OCI-LY1 (cell line): ENCODE data around the gene LAMC2.

Experiments
- H2AFZ ChIP-seq: fragments of 200-600 bp; sonication (generic), shearing (Covaris generic); 2 replicates; pipeline ENCODE4 v1.6.0; 2014; ENCODE audit warnings: antibody characterized with exemption, mild to moderate bottlenecking, low read length
- H3F3A ChIP-seq: fragments of 200-600 bp; sonication (generic), shearing (Covaris generic); 2 replicates; pipeline ENCODE4 v1.6.0; 2014; ENCODE audit warnings: mild to moderate bottlenecking, antibody characterized with exemption, low read length, moderate library complexity; ENCODE audit not compliant: insufficient read depth
- H3K27ac ChIP-seq: fragments of 200-600 bp; sonication (generic); 2 replicates; pipeline ENCODE4 v1.5.1; 2014; ENCODE audit warnings: low read length, mixed run types, mild to moderate bottlenecking, low read depth; ENCODE audit not compliant: poor library complexity, severe bottlenecking
- H3K27me3 ChIP-seq: fragments of 200-600 bp; sonication (generic); 2 replicates; pipeline ENCODE4 v1.6.0; 2014; ENCODE audit warnings: antibody characterized with exemption, mild to moderate bottlenecking, low read length, moderate library complexity; ENCODE audit not compliant: insufficient read depth
- H3K36me3 ChIP-seq: fragments of 200-600 bp; sonication (generic); 2 replicates; pipeline ENCODE4 v1.6.1; 2014; ENCODE audit warnings: mild to moderate bottlenecking, antibody characterized with exemption, low read length, moderate library complexity, mixed read lengths; ENCODE audit not compliant: insufficient read depth
- H3K4me1 ChIP-seq: fragments of 200-600 bp; sonication (generic); 2 replicates; pipeline ENCODE4 v1.5.1; 2014; ENCODE audit warnings: mild to moderate bottlenecking, low read length, moderate library complexity; ENCODE audit not compliant: insufficient read depth, severe bottlenecking
- H3K4me2 ChIP-seq: fragments of 200-600 bp; sonication (generic), shearing (Covaris generic); 2 replicates; pipeline ENCODE4 v1.6.1; 2014; ENCODE audit warnings: low read length
- H3K4me3 ChIP-seq: fragments of 200-600 bp; sonication (generic); 2 replicates; pipeline ENCODE4 v1.5.1; 2014; ENCODE audit warnings: low read length, low read depth, mild to moderate bottlenecking, mixed read lengths; ENCODE audit not compliant: poor library complexity, severe bottlenecking
- H3K79me2 ChIP-seq: fragments of 200-600 bp; shearing (Covaris generic); 2 replicates; pipeline ENCODE4 v1.6.1; 2016; ENCODE audit warnings: mixed run types, low read length, mixed read lengths; ENCODE audit not compliant: insufficient read depth
- H3K9ac ChIP-seq: fragments of 200-600 bp; sonication (generic), shearing (Covaris generic); 2 replicates; pipeline ENCODE4 v1.6.1; 2014; ENCODE audit warnings: mild to moderate bottlenecking, low read length, mixed read lengths
- H3K9me2 ChIP-seq: fragments of 200-600 bp; sonication (generic), shearing (Covaris generic); 2 replicates; pipeline ENCODE4 v1.6.1; 2014; ENCODE audit warnings: low read depth, mild to moderate bottlenecking, low read length, mixed read lengths
- H3K9me3 ChIP-seq: fragments of 200-600 bp; shearing (Covaris generic); 2 replicates; pipeline ENCODE4 v1.6.1; 2014; ENCODE audit warnings: low read length, mixed read lengths
- H4K20me1 ChIP-seq: fragments of 200-600 bp; sonication (generic), shearing (Covaris generic); 2 replicates; pipeline ENCODE4 v1.6.0; 2016; ENCODE audit warnings: mild to moderate bottlenecking, low read length; ENCODE audit not compliant: insufficient read depth
- CTCF ChIP-seq: fragments of 200-600 bp; sonication (generic), shearing (Covaris generic); IDR thresholded peaks from 2 replicates; pipeline ENCODE4 v1.5.1; 2017; ENCODE audit warnings: mild to moderate bottlenecking, antibody characterized with exemption, low read length, moderate library complexity, mixed read lengths
- EZH2 ChIP-seq: fragments of 200-600 bp; sonication (generic), shearing (Covaris generic); IDR thresholded peaks from 2 replicates; pipeline ENCODE4 v1.8.0; 2017; ENCODE audit warnings: borderline replicate concordance, mixed run types, mild to moderate bottlenecking, antibody characterized with exemption, low read length, moderate library complexity, mixed read lengths

The LAMC2 gene

GRCh38 chr1:183143576-183144315 lies 42.3 kb upstream of the LAMC2 start:
- Histone ChIP-seq H3K9me2 (no peaks in the 10 kb centered on the region), H3K36me3 (peaks cover 48% of the 10 kb centered on the region), H3K4me2 (no peak overlapping the region), H3K9ac (no peak overlapping the region), H3F3A (no peaks in the 10 kb centered on the region), H3K4me1 (peaks cover 11% of the 10 kb centered on the region), H3K79me2 (no peaks in the 10 kb centered on the region), H3K27me3 (no peaks in the 10 kb centered on the region), H3K4me3 (no peak overlapping the region), H3K9me3 (no peaks in the 10 kb centered on the region), H3K27ac (no peak overlapping the region), H2AFZ (no peak overlapping the region), H4K20me1 (no peaks in the 10 kb centered on the region)
- TF ChIP-seq CTCF (no peak), EZH2 (no peak)

GRCh38 chr1:183144752-183145151 lies 41.3 kb upstream of the LAMC2 start:
- no peak overlapping the region for H3K4me3 ChIP-seq
- H3K4me1 ChIP-seq, result peaks cover under 1% of the 10 kb centered on the region
- no peaks in the 10 kb centered on the region for H3K9me2 ChIP-seq
- H4K20me1 ChIP-seq, result no peaks in the 10 kb centered on the region
- TF ChIP-seq CTCF (no peak), EZH2 (no peak)
- H2AFZ ChIP-seq, result no peak overlapping the region
- H3K27me3 ChIP-seq, result no peaks in the 10 kb centered on the region
- H3F3A ChIP-seq, result no peaks in the 10 kb centered on the region
- no peak overlapping the region for H3K27ac ChIP-seq
- no peaks in the 10 kb centered on the region for H3K9me3 ChIP-seq
- no peak overlapping the region for H3K4me2 ChIP-seq
- peaks cover 42% of the 10 kb centered on the region for H3K36me3 ChIP-seq
- H3K79me2 ChIP-seq, result no peaks in the 10 kb centered on the region
- no peak overlapping the region for H3K9ac ChIP-seq

GRCh38 chr1:183147735-183148134 lies 38.3 kb upstream of the LAMC2 start:
- H3K36me3 ChIP-seq, result peaks cover 20% of the 10 kb centered on the region
- no peaks in the 10 kb centered on the region for H4K20me1 ChIP-seq
- no peak overlapping the region for H3K9ac ChIP-seq
- H3K79me2 ChIP-seq, result no peaks in the 10 kb centered on the region
- TF ChIP-seq CTCF, result no peak
- no peak for TF ChIP-seq EZH2
- no peak overlapping the region for H2AFZ ChIP-seq
- H3K4me3 ChIP-seq, result no peak overlapping the region
- H3F3A ChIP-seq, result no peaks in the 10 kb centered on the region
- H3K4me1 ChIP-seq, result no peaks in the 10 kb centered on the region
- H3K9me3 ChIP-seq, result no peaks in the 10 kb centered on the region
- no peak overlapping the region for H3K4me2 ChIP-seq
- no peaks in the 10 kb centered on the region for H3K9me2 ChIP-seq
- no peaks in the 10 kb centered on the region for H3K27me3 ChIP-seq
- H3K27ac ChIP-seq, result no peak overlapping the region
